Renal cortical epithelial cell (primary cell): ENCODE results near the gene PVALB. TPM values are rescaled to one million over a fixed set of nuclear protein-coding genes. Genes with fewer than 3 reads are reported as not detected.
"Not testable (repeated sequence)": the region's sequence is repeated elsewhere in the genome, so short reads cannot be mapped to it uniquely, and the experiment has no call there.

Experiments used
- DNase-seq: peaks from one replicate; pipeline ENCODE4 v3.0.0-alpha.2; 2011; ENCODE audit warnings: low read depth
- total RNA-seq: library from RNA; depleted of rRNA; stranded (reverse); fragments of >200 nt; gene quantifications from 2 replicates; pipeline ENCODE4 v1.2.3, GENCODE V29; 2014

The PVALB gene
- total RNA-seq, 1 donor from 2014 or later: not detected

DNA sequence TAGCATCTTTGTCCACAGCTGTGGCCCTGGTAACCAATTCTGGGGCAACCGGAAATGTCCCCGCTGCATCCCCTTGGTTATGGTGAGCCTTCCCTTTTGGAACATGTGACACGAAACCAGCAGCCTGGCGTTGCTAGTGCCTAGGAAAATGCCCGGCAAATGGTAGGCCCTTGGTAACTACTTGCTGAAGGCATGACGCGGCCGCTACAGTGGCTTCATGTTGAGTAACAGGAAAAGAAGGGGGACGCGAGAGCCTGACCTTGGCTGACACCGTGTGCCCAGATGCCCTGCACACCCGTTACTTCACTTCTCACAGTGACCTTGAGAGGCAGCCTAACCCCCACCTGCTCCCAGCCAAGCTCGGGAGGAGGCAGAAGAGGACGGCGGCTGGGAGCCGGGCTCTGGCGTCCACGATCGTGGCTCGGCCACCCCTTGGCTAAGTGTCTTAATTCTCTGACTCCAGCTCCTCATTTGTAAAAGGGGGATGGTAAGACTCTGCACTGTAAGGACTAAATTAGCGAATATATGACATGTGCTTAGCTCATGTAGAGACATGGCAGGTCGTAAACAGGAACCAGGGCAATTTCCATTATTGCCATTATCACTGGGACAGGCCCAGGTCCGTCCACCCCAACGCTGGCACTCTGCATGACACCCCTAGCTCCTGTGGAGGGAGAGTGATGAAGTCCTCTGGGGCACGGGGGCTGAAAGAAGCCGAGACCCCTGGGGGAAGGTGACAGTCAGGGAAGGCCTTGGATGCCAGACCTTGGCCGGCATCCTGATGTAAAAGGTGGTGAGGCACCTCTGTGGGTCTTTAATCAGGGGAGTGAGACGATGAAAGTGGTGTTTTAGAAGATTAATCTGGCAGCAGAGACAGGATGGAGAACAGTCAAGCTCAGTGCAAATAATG lies 59.8 kb downstream of the PVALB start:
- no peak for DNase-seq

DNA sequence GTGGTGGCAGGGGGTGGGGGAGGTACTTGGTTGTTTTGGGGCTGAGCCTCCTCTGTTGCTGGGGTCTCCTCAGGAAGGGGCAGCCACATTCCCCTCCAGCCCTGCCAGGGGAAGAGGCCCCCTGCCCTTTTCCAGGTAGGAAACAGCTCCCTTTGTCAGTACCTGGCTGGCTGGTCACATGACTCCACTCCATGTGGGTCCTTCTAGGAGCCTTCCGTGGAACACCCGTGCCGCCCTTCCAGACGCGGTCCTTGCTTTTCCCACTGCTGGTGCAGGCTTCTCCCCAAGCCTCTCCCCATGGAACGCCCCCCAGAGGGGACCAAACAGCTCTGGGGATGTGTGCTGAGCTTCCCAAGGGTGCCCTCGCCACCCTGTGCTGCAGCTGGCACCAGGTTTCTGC lies 60.8 kb downstream of the PVALB start:
- DNase-seq: no peak

DNA sequence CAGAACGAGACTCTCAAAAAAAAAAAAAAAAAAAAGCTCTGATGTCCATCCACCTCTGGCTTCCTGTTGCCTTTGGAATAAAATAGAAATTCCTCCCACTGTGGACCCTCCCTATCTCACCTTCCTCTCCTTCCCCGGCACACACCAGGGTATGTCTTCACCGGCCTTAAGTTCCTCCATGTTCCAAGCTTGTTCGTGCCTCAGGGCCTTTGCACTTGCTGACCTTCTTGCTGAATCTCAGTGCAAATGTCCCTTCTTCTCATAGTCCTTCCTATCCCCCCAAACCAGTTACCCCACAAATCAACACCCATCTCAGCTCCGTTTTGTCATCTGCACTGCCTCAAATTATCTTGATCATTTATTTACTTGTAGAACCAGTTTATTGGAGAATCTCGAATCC lies 61.5 kb downstream of the PVALB start:
- DNase-seq: no peak

DNA sequence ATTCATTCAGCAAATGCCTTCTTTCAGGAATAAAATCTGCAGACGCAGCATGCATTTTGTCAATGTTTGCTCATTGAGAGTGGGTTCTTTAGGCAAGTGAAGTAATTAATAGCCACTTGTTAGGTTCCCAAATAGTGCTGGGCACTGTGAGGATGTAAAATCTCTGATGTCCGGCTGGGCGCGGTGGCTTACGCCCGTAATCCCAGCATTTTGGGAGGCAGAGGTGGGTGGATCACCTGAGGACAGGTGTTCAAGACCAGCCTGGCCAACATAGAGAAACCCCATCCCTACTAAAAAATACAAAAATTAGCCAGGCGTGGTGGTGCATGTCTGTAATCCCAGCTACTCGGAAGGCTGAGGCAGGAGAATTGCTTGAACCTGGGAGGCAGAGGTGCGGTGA lies 62.0 kb downstream of the PVALB start:
- not testable (repeated sequence) for DNase-seq

DNA sequence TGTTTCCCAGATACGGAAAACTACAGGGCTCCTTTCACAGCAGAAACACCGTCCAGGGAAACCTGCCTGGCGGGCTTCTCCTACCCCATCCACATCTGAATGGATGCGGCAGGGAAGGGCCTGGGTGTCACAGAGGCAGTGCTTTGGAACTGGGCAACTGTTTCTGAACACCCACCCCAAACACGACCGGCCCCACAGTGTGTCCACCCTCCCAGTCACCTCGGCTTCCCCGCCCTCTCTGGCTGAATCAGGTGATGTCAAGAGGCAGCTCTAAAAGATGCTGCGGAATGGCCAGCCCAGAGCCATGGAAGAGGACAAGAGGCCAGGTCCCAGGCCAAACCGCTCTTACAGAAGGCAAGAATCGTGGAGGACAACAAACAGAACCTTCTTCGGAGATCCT lies 62.9 kb downstream of the PVALB start:
- DNase-seq: no peak

DNA sequence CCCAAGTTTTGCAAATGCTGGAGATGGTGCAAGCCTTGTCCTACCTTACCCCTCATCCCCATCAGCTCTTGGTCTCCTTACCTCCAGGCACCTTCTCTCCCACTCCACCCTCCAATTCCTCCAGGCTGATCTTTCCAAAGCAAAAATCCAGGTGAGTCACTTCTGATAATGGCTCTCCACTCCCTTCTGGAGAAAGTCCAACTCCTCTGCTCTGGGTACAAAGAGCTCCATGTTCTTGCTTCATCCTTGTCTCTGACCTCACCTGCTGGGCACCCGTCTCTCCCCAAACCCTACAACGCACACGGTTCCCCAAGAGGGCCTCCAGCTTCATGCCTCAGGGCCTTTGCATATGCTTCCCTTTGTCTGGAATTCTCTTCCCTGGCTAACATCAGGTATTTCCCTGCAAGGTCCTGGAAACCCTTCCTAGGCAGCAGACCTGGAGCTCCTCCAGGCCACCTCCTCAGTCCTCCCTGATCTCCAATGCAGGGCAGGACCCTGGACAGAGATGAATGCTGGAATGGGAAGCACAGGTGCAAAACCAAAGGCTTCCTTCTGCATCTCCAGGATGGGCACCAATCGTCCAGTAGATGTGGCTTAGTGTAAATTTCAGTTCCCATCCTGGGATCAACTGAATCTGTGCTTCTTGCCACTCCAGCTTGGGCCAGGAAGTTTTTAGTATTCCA lies 63.6 kb downstream of the PVALB start:
- no peak for DNase-seq

Other genes starting within 250 kb of the PVALB start
- gene CACNG2, start 113.3 kb downstream of the PVALB start, total RNA-seq: not detected in 2 replicates
- 10.3 and 12.2 TPM in 2 replicates for gene IFT27, start 40.9 kb downstream of the PVALB start, total RNA-seq
- gene NCF4, start 44.0 kb upstream of the PVALB start, total RNA-seq: not detected in 2 replicates
- gene CSF2RB, start 96.6 kb upstream of the PVALB start, total RNA-seq: under 0.01 TPM in 1 of 2 replicates, not detected in the other
- gene TST, start 202.4 kb upstream of the PVALB start, total RNA-seq: 39.2 and 81.8 TPM in 2 replicates
- 75.5 and 129 TPM in 2 replicates for gene MPST, start 202.7 kb upstream of the PVALB start, total RNA-seq
- 18.1 and 31.5 TPM in 2 replicates for gene KCTD17, start 234.7 kb upstream of the PVALB start, total RNA-seq